Breast epithelium (tissue), 3 donors: Measurements from ENCODE around the gene PHF21A.

ENCODE experiments used
- POLR2AphosphoS5 ChIP-seq, 3 donors: sonication (generic); formaldehyde crosslinking; IDR thresholded peaks; one replicate each; pipeline ENCODE4 v1.6.1; 2017; ENCODE audit warnings: antibody characterized with exemption in 3 of 3
- TF ChIP-seq, protein P1 (sequence below), 3 donors: fragments of 450-650 bp; IDR thresholded peaks; one replicate each; pipeline ENCODE4 v1.5.1; 2016 to 2017; ENCODE audit warnings: antibody characterized with exemption in 3 of 3, mild to moderate bottlenecking in 3 of 3, moderate library complexity in 3 of 3

DNA sequence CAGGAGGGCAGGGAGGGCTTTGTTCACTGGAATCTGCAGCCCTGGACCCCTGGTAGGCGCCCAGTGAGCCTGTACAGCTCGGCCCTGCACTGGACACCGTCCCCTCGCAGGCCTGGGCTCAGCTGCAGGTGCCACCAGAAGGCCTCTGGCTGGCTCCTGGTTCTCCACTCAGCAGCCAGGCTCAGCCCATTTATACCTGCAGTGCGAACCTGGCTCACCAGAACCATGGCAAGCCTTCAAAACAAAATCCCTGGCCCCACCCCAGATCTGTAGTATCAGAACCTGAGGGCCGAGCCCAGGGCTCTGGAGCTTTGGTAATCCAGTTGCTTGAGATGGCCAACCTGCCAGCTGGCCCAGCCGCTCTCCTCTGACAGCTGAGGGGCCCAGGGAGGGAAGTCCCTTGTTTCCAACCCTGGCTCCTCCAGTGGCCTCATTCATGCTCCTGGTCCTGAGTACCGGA lies 213.3 kb downstream of the PHF21A start:
- TF ChIP-seq, protein P1, sequence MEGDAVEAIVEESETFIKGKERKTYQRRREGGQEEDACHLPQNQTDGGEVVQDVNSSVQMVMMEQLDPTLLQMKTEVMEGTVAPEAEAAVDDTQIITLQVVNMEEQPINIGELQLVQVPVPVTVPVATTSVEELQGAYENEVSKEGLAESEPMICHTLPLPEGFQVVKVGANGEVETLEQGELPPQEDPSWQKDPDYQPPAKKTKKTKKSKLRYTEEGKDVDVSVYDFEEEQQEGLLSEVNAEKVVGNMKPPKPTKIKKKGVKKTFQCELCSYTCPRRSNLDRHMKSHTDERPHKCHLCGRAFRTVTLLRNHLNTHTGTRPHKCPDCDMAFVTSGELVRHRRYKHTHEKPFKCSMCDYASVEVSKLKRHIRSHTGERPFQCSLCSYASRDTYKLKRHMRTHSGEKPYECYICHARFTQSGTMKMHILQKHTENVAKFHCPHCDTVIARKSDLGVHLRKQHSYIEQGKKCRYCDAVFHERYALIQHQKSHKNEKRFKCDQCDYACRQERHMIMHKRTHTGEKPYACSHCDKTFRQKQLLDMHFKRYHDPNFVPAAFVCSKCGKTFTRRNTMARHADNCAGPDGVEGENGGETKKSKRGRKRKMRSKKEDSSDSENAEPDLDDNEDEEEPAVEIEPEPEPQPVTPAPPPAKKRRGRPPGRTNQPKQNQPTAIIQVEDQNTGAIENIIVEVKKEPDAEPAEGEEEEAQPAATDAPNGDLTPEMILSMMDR (IDR thresholded peaks at IDR 0.05), result no peak
- no peak for TF ChIP-seq POLR2AphosphoS5 (IDR thresholded peaks at IDR 0.05)
